Neuronal stem cell (in vitro differentiated cells): ENCODE data around the gene PNMA8B.
A peak's percentile ranks its signal among the peaks of the same experiment; 100 is the strongest.

Experiments
- DNase-seq: peaks from one replicate; pipeline ENCODE4 v3.0.0-alpha.2; 2013; ENCODE audit warnings: low spot score
- H2AFZ ChIP-seq: one replicate; pipeline ENCODE4 v1.6.1; 2013; ENCODE audit warnings: mild to moderate bottlenecking, low read length, inconsistent platforms
- H2AK5ac ChIP-seq: 2 replicates; pipeline ENCODE4 v1.6.1; 2013; ENCODE audit warnings: low read depth, mild to moderate bottlenecking, inconsistent platforms, low read length, moderate library complexity, mixed read lengths
- H2BK120ac ChIP-seq: 2 replicates; pipeline ENCODE4 v1.6.1; 2013; ENCODE audit warnings: low read depth, mild to moderate bottlenecking, inconsistent platforms, low read length, moderate library complexity, mixed read lengths
- H2BK12ac ChIP-seq: one replicate; pipeline ENCODE4 v1.6.1; 2013; ENCODE audit warnings: low read length, inconsistent platforms
- H2BK15ac ChIP-seq: 2 replicates; pipeline ENCODE4 v1.6.1; 2013; ENCODE audit warnings: mild to moderate bottlenecking, low read length, inconsistent platforms, mixed read lengths
- H2BK5ac ChIP-seq: one replicate; pipeline ENCODE4 v1.6.1; 2013; ENCODE audit warnings: inconsistent platforms, mild to moderate bottlenecking, low read length, moderate library complexity
- H3K14ac ChIP-seq: one replicate; pipeline ENCODE4 v1.6.1; 2013; ENCODE audit warnings: low read length, inconsistent platforms
- H3K18ac ChIP-seq: 2 replicates; pipeline ENCODE4 v1.6.1; 2013; ENCODE audit warnings: low read length, inconsistent platforms
- H3K23ac ChIP-seq: 2 replicates; pipeline ENCODE4 v1.6.1; 2013; ENCODE audit warnings: low read depth, mild to moderate bottlenecking, mixed read lengths, low read length, inconsistent platforms; ENCODE audit not compliant: poor library complexity
- H3K27ac ChIP-seq: replicated peaks from 3 replicates; pipeline ENCODE4 v1.5.1; 2013; ENCODE audit warnings: low read length, inconsistent platforms
- H3K27me3 ChIP-seq, 3 experiments: 2 replicates each; pipeline ENCODE4 v1.6.1; 2013; ENCODE audit warnings: low read length in 3 of 3, mild to moderate bottlenecking in 2 of 3, inconsistent platforms in 1 of 3, low read depth in 1 of 3, mixed read lengths in 1 of 3, moderate library complexity in 1 of 3; ENCODE audit not compliant: control insufficient read depth in 3 of 3, insufficient read depth in 3 of 3
- H3K36me3 ChIP-seq, 2 donors: replicated peaks in 1 of 2; 2 replicates each; pipeline ENCODE4 v1.6.1; 2013; ENCODE audit warnings: low read length in 2 of 2; ENCODE audit not compliant: control insufficient read depth in 2 of 2, insufficient read depth in 2 of 2
- H3K4ac ChIP-seq: 2 replicates; pipeline ENCODE4 v1.6.1; 2013; ENCODE audit warnings: inconsistent platforms, mild to moderate bottlenecking, low read length, moderate library complexity
- H3K4me1 ChIP-seq, 2 donors: 1 replicate in 1 of 2; 2 replicates in 1 of 2; pipeline ENCODE4 v1.6.1; 2013; ENCODE audit warnings: low read length in 2 of 2, low read depth in 1 of 2; ENCODE audit not compliant: control insufficient read depth in 2 of 2, insufficient read depth in 1 of 2
- H3K4me2 ChIP-seq: one replicate; pipeline ENCODE4 v1.6.1; 2013; ENCODE audit warnings: mild to moderate bottlenecking, low read length, inconsistent platforms; ENCODE audit not compliant: insufficient read depth, poor library complexity, severe bottlenecking
- H3K4me3 ChIP-seq, 2 donors: 2 replicates each; pipeline ENCODE4 v1.5.1; 2013; ENCODE audit warnings: low read length in 2 of 2, mild to moderate bottlenecking in 2 of 2, inconsistent platforms in 1 of 2, moderate library complexity in 1 of 2
- H3K79me1 ChIP-seq: one replicate; pipeline ENCODE4 v1.6.1; 2013; ENCODE audit warnings: low read depth, mild to moderate bottlenecking, inconsistent platforms, low read length, moderate library complexity
- H3K9ac ChIP-seq: one replicate; pipeline ENCODE4 v1.6.1; 2013; ENCODE audit warnings: mild to moderate bottlenecking, low read depth, low read length, inconsistent platforms; ENCODE audit not compliant: poor library complexity
- H3K9me3 ChIP-seq, 2 donors: replicated peaks in 1 of 2; 2 replicates each; pipeline versions ENCODE3 to v1.6.1; 2013; ENCODE audit warnings: low read length in 2 of 2, mild to moderate bottlenecking in 2 of 2, inconsistent platforms in 1 of 2, low read depth in 1 of 2, mixed read lengths in 1 of 2, moderate library complexity in 1 of 2; ENCODE audit not compliant: control insufficient read depth in 2 of 2, insufficient read depth in 1 of 2
- H4K8ac ChIP-seq: one replicate; pipeline ENCODE4 v1.6.1; 2013; ENCODE audit warnings: low read depth, mild to moderate bottlenecking, inconsistent platforms, low read length, moderate library complexity
- H4K91ac ChIP-seq: one replicate; pipeline ENCODE4 v1.6.1; 2013; ENCODE audit warnings: low read length, low read depth, mild to moderate bottlenecking, inconsistent platforms; ENCODE audit not compliant: poor library complexity
- WGBS, 2 donors: extraction: QIAGEN DNeasy Blood & Tissue Kit; methylation state at CpG; one replicate each; pipeline ENCODE4 v1.1.7; 2013; ENCODE audit warnings: missing lambda C conversion rate in 2 of 2, mixed read lengths in 1 of 2; ENCODE audit not compliant: insufficient read length in 2 of 2, insufficient replicate concordance in 1 of 2; ENCODE audit errors: extremely low coverage in 2 of 2; 5-methylcytosine and 5-hydroxymethylcytosine counted together

The PNMA8B gene

DNA sequence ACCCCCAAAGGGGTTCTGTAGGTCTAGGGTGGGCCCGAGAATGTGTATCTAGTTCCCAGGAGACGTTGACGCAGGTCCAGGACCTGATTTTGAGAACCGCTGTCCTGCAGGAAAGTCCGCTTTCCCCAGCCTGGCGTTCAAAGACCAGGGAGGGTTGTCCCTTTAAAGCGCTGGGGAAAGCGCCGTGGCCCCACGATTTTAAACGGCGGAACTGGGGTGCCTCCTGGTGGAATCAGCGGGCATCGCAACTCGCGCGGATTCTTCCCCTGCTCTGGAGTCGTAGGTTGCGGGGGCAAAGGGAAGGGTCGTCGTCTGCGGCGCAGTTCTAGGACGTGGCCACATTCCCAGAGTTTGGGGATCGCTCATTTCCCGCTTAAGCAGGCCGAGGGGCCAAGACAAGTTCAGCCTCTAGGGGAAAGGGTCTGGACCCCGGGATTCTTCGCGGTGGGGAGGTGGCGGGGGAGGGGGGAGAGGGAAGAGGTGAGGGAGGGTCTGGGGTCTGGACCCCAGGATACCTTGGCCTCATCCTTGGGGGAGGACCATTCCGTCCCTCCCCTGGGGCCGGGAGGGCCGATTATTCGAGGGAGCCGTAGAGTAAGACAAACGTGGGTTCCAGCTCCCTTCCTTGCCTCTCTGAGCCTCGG, 7.7 kb downstream of the PNMA8B start:
- H3K27ac ChIP-seq = no peak overlapping the region
- H4K8ac ChIP-seq = peak overlapping the region; percentile 75
- H3K79me1 ChIP-seq = no peaks in the 10 kb centered on the region
- H3K4ac ChIP-seq = no peak overlapping the region
- H3K14ac ChIP-seq = peak overlapping the region; percentile 27
- peaks cover 14 to 22% of the 10 kb centered on the region in 2 donors for H3K4me1 ChIP-seq
- no peaks in the 10 kb centered on the region for H3K36me3 ChIP-seq
- peak overlapping the region; percentile 26 to 34 for H3K4me3 ChIP-seq
- WGBS, 2 donors = no CpG with 5 or more reads among the region's 38 CpGs
- peaks cover 0 to 2% of the 10 kb centered on the region in 2 donors for H3K9me3 ChIP-seq
- peak overlapping the region; percentile 64 for H3K4me2 ChIP-seq
- DNase-seq = peak; percentile 85
- H2AK5ac ChIP-seq = no peak overlapping the region
- H3K9ac ChIP-seq = no peak overlapping the region
- peak overlapping the region; percentile 32 for H2BK5ac ChIP-seq
- H2AFZ ChIP-seq = peak overlapping the region; percentile 93
- H3K18ac ChIP-seq = peak overlapping the region; percentile 84
- H3K27me3 ChIP-seq = peaks cover 13 to 58% (median 29%) of the 10 kb centered on the region in 3 experiments
- H4K91ac ChIP-seq = no peak overlapping the region
- H3K23ac ChIP-seq = no peak overlapping the region
- H2BK12ac ChIP-seq = no peak overlapping the region
- peak overlapping the region; percentile 64 for H2BK15ac ChIP-seq
- H2BK120ac ChIP-seq = peak overlapping the region; percentile 0

DNA sequence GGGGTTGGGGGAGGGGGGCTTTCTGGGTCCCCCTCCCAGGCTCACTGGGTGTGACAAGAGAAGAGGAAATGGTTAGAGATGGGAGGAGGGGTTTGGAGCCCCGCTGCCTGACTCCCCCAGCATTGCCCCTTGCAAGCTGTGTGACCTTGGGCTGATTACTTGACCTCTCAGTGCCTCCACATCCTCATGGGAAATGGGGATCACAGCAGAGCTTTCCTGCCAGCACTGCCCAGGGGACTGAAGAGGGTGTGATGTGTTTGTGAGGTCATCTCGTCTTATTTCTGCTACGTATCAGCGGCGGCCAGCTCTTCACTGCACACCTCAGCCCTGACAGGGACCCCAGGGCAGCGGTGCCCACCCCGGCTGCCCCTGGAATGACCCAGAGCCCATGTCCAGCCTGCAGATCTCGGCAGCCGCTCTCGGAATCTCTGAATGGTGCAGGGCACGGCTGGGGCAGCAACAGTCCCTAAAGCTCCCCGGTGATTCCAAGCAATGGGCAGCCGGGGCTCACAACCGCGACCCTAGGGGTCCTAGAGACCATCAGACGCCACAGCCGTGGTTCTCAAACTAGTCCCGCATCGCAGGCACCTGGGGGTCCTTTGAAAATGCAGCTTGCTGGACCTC, 8.4 kb downstream of the PNMA8B start:
- peak overlapping the region; percentile 64 for H3K4me2 ChIP-seq
- H4K8ac ChIP-seq = peak overlapping the region; percentile 75
- DNase-seq = no peak
- H3K27ac ChIP-seq = no peak overlapping the region
- no peak overlapping the region for H2AK5ac ChIP-seq
- no peak overlapping the region for H4K91ac ChIP-seq
- no CpG with 5 or more reads among the region's 19 CpGs for WGBS, 2 donors
- H3K23ac ChIP-seq = no peak overlapping the region
- peak overlapping the region; percentile 27 for H3K14ac ChIP-seq
- H3K4me1 ChIP-seq = peaks cover 12 to 17% of the 10 kb centered on the region in 2 donors
- peak overlapping the region; percentile 64 for H2BK15ac ChIP-seq
- H3K36me3 ChIP-seq = no peaks in the 10 kb centered on the region
- H3K4ac ChIP-seq = no peak overlapping the region
- H3K4me3 ChIP-seq = peak overlapping the region; percentile 26 to 34
- H2BK120ac ChIP-seq = peak overlapping the region; percentile 0
- H3K9ac ChIP-seq = no peak overlapping the region
- H3K18ac ChIP-seq = peak overlapping the region; percentile 84
- peaks cover 13 to 52% (median 23%) of the 10 kb centered on the region in 3 experiments for H3K27me3 ChIP-seq
- peaks cover 0 to 2% of the 10 kb centered on the region in 2 donors for H3K9me3 ChIP-seq
- H2BK5ac ChIP-seq = peak overlapping the region; percentile 32
- no peak overlapping the region for H2BK12ac ChIP-seq
- H2AFZ ChIP-seq = peak overlapping the region; percentile 93
- H3K79me1 ChIP-seq = no peaks in the 10 kb centered on the region

DNA sequence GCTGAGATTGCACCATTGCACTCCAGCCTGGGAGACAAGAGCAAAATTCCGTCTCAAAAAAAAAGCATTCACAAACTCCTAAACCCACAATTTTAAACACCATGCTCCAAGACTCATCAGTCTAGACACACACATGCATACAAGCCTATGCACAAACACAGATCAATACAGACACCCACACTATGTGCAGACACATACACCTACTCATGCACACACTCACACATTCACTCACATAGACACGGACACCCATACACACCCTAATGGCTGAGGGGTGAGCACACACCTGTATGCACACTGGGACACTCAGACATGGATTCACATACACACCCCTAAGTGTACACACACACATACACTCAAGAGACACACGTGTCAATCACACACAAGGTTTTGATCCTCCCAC, 9.3 kb downstream of the PNMA8B start:
- Histone ChIP-seq H2BK5ac (no peak overlapping the region), H3K4ac (no peak overlapping the region), H3K27ac (no peak overlapping the region), H2AK5ac (no peak overlapping the region), H2BK15ac (no peak overlapping the region), H4K91ac (no peak overlapping the region), H3K4me3 (no peak overlapping the region), H4K8ac (no peak overlapping the region), H2AFZ (no peak overlapping the region), H3K4me2 (no peak overlapping the region), H3K9ac (no peak overlapping the region), H2BK12ac (no peak overlapping the region), H2BK120ac (no peak overlapping the region), H3K14ac (no peak overlapping the region), H3K27me3 (peaks cover 13 to 42% (median 15%) of the 10 kb centered on the region in 3 experiments), H3K79me1 (no peaks in the 10 kb centered on the region), H3K4me1 (peaks cover 12 to 24% of the 10 kb centered on the region in 2 donors), H3K36me3 (no peaks in the 10 kb centered on the region), H3K23ac (no peak overlapping the region), H3K18ac (no peak overlapping the region), H3K9me3 (no peaks in the 10 kb centered on the region)
- no peak for DNase-seq
- WGBS, 2 donors = no CpG with 5 or more reads among the region's 3 CpGs

DNA sequence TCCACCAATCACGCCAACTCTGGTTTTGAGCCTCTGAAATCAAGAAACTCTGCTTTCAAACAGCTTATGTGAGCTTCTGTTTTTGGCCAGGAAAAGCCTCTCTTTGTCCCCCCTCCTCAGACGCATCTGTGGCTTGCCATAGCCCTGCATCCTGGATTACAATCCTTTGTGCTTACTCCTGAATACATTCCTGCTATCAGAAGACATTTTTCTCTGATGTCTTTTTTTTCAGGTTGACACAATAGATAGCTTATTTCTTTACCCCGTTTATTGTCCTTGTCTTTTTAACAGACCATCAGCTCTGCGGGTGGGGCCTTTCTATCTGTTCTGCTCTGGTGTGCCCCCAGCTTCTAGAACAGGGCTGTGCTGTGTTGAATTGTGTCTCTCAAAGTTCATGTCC, 11.0 kb downstream of the PNMA8B start:
- peaks cover 8 to 27% (median 13%) of the 10 kb centered on the region in 3 experiments for H3K27me3 ChIP-seq
- H2BK120ac ChIP-seq = no peak overlapping the region
- no peak overlapping the region for H3K27ac ChIP-seq
- H3K23ac ChIP-seq = no peak overlapping the region
- H2AK5ac ChIP-seq = no peak overlapping the region
- no peaks in the 10 kb centered on the region for H3K9me3 ChIP-seq
- no peak overlapping the region for H3K9ac ChIP-seq
- no peak overlapping the region for H3K4ac ChIP-seq
- H4K91ac ChIP-seq = no peak overlapping the region
- H3K18ac ChIP-seq = no peak overlapping the region
- H3K36me3 ChIP-seq = no peaks in the 10 kb centered on the region
- no peak overlapping the region for H2BK5ac ChIP-seq
- H3K79me1 ChIP-seq = no peaks in the 10 kb centered on the region
- no peak for DNase-seq
- no peak overlapping the region for H4K8ac ChIP-seq
- no peak overlapping the region for H3K4me3 ChIP-seq
- H2BK15ac ChIP-seq = no peak overlapping the region
- H3K14ac ChIP-seq = no peak overlapping the region
- H2BK12ac ChIP-seq = no peak overlapping the region
- H3K4me2 ChIP-seq = no peak overlapping the region
- H3K4me1 ChIP-seq = peaks cover 7 to 32% of the 10 kb centered on the region in 2 donors
- no CpG with 5 or more reads among the region's 4 CpGs for WGBS, 2 donors
- peak overlapping the region; percentile 68 for H2AFZ ChIP-seq
